NCI-H1092 treated with DMSO at 0.1 percent for 48 hours (cell line): ENCODE data around the gene JMJD1C.
"Not testable (repeated sequence)": the region's sequence is repeated elsewhere in the genome, so short reads cannot be mapped to it uniquely, and the experiment has no call there.

Experiments used
- DNase-seq: peaks from one replicate; lab custom pipeline; 2025; lab: John Stamatoyannopoulos, UW

Gene JMJD1C

DNA sequence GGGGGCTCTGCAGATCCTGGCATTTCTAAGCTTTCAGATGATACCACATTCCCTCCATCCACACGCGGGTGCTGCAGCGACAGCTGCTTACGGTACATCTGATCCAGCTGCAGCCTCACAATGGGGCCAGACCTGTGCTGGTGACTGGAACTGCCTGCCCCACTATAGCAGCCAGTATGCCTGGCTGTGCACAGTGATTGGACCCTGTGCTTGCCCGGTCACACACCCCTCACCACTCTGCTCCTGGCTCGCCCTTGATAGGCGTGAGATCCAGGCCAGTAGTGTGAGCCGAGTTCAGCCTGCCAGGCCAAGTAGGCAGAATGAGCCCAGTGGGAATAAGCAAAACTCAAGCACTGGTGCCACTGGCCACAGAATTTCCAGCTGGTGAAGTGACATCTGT is 167.8 kb downstream of the JMJD1C start:
- DNase-seq = no peak

- no peak for DNase-seq
Observed at GRCh38 chr10:63294781-63295180, 171.0 kb downstream of the JMJD1C start.

DNA sequence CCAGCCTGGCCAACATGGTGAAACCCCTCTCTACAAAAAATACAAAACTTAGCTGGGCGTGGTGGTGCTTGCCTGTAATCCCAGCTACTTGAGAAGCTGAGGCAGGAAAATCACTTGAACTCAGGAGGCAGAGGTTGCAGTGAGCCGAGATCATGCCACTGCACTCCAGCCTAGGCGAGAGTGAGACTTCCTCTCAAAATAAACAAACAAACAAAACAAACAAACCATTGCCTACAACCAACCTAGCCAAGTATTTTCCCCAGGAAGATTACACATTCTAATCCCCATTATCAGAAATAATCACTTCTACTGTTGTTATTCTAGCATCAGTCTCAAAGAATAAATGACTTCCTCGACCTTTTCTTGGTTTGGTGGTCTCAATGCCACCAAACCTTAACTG is 172.9 kb downstream of the JMJD1C start:
- DNase-seq = not testable (repeated sequence)

- DNase-seq = no peak
Observed at GRCh38 chr10:63288170-63288569, 177.6 kb downstream of the JMJD1C start.

DNA sequence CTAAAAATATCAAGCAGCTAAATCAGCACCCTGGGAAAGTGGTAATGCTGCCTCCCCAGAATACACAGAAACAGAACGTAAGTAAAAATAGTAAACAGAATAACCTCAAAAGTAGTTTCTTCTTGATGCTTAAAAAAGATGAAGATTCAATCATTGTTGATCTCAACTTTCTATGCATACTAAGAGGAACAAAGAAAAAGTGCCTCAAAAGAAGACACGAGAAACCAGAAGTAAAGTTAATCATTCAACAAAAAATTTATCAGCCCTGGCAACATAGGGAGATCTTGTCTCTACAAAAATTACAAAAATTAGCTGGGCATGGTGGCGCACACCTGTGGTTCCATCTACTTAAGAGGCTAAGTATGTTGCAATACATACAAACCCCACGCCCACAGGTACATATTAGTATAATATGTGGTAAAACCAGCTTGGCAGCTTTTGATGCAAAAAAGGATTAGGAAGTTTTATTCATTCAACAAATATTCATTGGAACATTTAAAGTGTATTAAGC is 179.0 kb downstream of the JMJD1C start:
- DNase-seq = no peak

GRCh38 chr10:63286340-63286739 is 179.4 kb downstream of the JMJD1C start:
- DNase-seq = no peak

DNA sequence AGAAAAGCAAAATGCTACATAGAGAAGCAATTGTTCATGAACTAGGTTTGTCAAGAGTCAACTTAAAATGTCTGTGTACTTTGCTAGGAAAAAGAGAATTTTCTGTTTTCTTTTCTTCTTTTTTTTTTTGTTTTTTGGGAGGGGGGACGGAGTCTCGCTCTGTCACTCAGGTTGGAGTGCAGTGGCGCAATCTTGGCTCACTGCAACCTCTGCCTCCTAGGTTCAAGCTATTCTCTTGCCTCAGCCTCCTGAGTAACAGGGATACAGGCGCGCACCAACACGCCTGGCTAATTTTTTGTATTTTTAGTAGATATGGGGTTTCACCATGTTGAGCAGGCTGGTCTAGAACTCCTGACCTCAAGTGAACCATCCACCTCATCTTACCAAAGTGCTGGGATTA is 181.9 kb downstream of the JMJD1C start:
- not testable (repeated sequence) for DNase-seq

DNA sequence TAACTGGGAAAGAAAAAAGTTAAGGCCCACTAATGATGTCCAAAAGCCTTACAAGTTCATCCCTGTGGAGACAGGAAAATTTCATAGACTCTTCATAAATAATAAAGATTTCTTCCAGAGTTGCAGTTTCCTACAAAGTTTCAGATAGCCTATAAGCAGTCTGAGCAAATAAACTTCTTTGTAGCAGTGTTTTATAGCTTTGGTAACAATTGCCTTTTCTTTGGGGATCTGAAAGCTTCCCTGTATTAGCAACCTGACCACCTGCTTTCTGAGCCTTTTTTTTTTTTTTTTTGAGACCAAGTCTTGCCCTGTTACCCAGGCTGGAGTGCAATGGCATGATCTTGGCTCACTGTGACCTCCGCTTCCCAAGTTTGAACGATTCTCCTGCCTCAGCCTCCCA is 182.7 kb downstream of the JMJD1C start:
- no peak for DNase-seq

DNA sequence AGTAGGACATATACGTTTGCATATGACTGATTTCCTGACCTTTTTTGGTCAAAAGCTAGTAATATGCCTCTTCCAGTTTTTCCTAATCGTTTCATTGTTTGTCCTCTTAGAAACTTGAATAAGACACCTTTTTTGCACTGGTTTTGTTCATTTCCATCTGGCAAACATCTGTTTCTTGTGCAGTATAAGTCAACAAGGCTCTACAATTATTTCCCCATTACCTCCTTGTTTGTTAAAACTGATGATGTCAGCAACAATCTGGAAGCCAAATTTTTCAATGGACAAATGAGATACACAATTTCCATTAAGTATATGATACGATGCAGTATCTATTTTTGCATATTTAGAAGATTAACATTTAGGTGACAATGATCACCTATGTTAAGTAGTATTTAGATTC is 183.8 kb downstream of the JMJD1C start:
- no peak for DNase-seq

DNA sequence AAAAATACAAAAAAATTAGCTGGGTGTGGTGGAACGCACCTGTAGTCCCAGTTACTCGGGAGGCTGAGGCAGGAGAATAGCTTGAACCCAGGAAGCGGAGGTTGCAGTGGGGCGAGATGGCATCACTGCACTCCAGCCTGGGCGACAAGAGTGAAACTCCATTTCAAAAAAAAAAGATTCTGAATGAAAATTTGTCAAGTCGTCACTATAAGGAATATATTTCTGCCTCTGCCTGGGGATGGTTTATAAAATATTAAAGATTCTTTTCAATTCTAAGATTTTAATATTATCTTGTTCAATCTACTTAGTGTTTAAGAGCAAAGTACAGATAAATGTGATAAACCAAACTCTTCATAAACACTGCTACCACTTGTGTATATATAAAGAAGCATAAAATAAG is 185.4 kb downstream of the JMJD1C start:
- DNase-seq = no peak

DNA sequence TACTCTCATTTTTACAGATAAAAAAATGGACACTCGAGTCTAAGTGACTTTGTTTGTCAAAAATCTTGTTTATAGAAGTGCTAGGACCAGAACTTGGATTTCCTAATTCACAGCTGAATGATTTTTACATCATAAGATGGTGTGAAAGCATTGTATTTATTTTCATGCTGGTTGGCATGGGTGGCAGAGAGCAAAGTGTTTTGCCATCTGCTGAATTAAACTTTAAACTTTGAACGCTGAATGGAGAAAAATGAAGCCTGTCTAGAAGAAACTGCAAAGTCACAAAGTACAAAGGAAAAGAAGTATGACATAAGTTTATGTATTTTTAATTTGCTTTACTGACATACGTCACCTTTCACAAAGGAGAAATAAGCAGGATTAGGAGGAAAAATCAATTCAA is 190.7 kb downstream of the JMJD1C start:
- DNase-seq = no peak

GRCh38 chr10:63273577-63273976 is 192.2 kb downstream of the JMJD1C start:
- DNase-seq = no peak

DNA sequence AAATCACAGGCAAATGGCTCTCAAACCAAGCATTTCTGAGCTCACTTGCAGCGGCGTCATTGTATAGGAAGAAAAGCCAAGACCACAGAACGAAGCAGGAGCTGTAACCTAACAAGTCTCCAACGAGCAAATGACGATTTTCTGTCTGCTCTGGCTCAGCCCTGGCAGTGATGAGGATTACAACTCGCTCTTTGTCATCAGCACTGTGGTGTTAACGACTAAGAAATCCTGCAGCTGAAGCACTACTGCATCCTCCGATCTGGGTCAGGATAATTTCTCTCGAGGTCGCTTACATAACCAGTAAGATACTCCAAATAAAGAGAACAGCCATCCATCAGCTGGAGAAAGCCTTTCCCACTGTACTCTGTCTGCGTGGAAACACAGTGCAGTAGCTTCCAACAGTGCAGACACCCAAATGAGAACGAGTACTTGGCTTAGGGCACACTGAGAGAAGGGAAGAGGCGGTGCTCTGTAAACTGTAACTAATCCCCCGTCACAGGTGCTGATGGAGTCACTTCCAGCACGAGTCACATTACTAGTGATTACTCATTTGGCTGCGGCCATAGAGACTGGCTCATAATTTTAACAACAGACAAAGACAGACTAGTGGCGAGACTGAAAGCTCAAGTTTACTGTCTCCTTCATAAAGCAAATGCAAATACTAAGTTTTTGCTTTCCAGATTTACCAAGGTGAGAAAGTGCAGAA is 196.8 kb downstream of the JMJD1C start:
- peak; percentile 95 for DNase-seq

DNA sequence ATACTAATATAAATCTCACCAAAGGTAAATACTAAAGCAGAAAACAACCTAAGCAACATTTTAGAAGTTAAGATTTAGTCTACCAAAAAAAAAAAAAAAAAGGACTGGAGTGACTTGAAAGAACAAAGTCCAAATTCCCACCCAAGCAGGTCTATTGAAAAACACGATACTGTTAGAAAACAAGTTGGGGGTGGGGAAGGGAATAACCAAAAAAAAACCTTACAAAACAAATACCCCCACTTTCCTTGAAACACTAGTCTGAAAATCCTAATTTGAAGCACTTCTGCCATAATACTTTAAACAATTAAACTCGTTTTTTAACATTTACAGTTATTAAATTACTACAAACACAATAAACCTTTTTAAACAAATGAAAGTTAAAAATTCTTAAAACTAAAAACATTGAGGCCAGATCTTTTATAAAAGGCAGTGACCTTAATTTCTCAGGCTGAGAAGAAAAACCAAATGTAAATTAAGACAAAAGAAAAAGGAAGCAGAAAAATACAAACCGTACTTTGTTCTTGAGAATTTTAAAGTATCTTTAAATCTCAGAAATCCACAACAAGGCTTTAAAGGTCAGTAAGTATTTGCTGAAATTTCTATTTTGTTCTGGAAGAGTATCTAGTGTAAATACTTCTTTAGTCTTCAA is 197.5 kb downstream of the JMJD1C start:
- DNase-seq = peak; percentile 33

- DNase-seq = peak; percentile 33
Observed at GRCh38 chr10:63267414-63268148, 198.2 kb downstream of the JMJD1C start.

GRCh38 chr10:63266391-63267316 is 199.1 kb downstream of the JMJD1C start:
- DNase-seq = peak; percentile 2

GRCh38 chr10:63265683-63266235 is 200.0 kb downstream of the JMJD1C start:
- no peak for DNase-seq

DNA sequence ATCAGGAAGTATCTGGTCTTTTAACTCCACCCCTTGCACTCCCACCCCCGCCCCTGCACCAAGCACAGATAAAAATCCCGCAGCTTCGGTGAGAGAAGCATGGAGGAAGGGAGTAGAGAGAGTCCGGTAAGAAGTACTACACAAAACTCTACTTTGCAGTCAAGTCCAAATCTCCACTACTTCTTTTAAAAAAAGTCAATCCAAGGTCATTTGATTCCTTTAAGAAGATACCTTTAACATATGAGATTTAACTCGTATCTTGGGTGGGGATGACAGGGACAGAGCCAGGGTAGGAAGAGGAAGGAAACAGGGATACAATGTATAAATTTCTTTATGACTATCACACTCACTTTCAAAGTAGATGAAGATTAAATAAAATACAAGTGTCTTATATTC is 200.6 kb downstream of the JMJD1C start:
- DNase-seq = no peak

GRCh38 chr10:63264617-63265221 is 201.1 kb downstream of the JMJD1C start:
- no peak for DNase-seq

DNA sequence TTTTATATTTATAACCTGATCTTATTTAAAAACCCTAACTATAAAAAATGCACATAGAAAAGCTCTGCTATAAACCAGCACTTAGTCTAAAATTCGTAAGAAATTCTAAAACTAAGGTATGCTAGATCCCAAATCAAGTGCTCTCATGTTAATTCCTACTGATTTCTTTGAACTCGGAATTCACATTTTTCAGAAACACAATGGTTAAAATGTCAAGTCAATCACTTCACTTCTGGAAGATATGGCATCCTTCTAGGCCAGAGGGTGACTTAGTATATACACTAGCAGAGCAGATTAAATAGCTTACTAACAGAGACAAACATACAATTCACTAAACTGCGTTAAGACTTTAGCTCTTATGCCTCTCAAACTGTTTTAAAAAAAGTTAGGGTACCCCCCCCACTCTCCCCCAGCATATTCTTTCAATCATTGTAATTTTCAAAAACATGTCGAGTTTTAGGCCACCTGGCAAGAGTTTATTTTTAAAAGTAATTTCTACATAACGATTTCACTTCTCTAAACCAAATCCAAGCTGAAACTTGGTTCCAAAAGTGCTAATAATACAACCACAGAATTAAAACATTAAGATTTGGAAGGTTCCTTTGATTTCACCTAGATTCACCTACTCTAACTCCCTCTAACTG is 203.2 kb downstream of the JMJD1C start:
- no peak for DNase-seq

- DNase-seq = no peak
Observed at GRCh38 chr10:63261496-63261895, 204.3 kb downstream of the JMJD1C start.
